A549 (cell line): ENCODE measurements around the gene CD36. TPM values are rescaled to one million over a fixed set of nuclear protein-coding genes. Genes with fewer than 3 reads are reported as not detected.

Experiments
- ATAC-seq, 2 experiments: fragments of 200-7000 bp in 1 of 2; fragments of >200 bp in 1 of 2; cut with Nextera tagmentation in 1 of 2; cut with Tn5 transposase in 1 of 2; 3 replicates each; pipeline versions ENCODE4 v1.8.0 to v1.9.1; 2018 to 2020; ENCODE audit warnings: mild to moderate bottlenecking in 1 of 2, moderate library complexity in 1 of 2
- CTCF ChIA-PET: fragments of 300-600 bp; sonication (Branson Sonifier 250); formaldehyde crosslinking; extraction: SDS; loops from one replicate; lab custom pipeline; 2021; ENCODE audit warnings: antibody characterized with exemption, inconsistent platforms; lab: Yijun Ruan, JAX
- POLR2A ChIA-PET: fragments of 350-600 bp; formaldehyde crosslinking; extraction: SDS; loops from one replicate; lab custom pipeline; 2021; ENCODE audit warnings: antibody characterized with exemption, inconsistent platforms; lab: Yijun Ruan, JAX
- DNase-seq, 2 experiments: peaks; one replicate each; pipeline versions ENCODE4 v3.0.0 to v3.0.0-alpha.2; 2011 to 2016; ENCODE audit warnings: low read depth in 1 of 2, low spot score in 1 of 2
- FAIRE-seq: peaks from 2 replicates; lab custom pipeline; 2011; peaks lifted over from hg19 to GRCh38; lab: Jason Lieb, UNC
- H3K27ac ChIP-seq, 2 experiments: fragments of >200 bp; sonication (Bioruptor Twin); formaldehyde crosslinking; 3 replicates each; pipeline ENCODE4 v1.5.1; 2016 to 2017
- H3K4me1 ChIP-seq: fragments of >200 bp; sonication (Bioruptor Twin); formaldehyde crosslinking; 3 replicates; pipeline ENCODE4 v1.6.1; 2016
- H3K4me2 ChIP-seq: fragments of >200 bp; sonication (Bioruptor Twin); formaldehyde crosslinking; 3 replicates; pipeline ENCODE4 v1.6.1; 2016
- H3K4me3 ChIP-seq: fragments of >200 bp; sonication (Bioruptor Twin); formaldehyde crosslinking; 3 replicates; pipeline ENCODE4 v1.5.1; 2016
- H3K9me3 ChIP-seq: fragments of >200 bp; sonication (Bioruptor Twin); formaldehyde crosslinking; 3 replicates; pipeline ENCODE4 v1.6.1; 2016
- BHLHE40 ChIP-seq: IDR thresholded peaks from 2 replicates; pipeline ENCODE4 v1.6.1; 2012; ENCODE audit warnings: low read depth, low read length, inconsistent platforms
- CBX2 ChIP-seq: fragments of 200-600 bp; sonication (generic); IDR thresholded peaks from 2 replicates; pipeline ENCODE4 v1.6.1; 2016; ENCODE audit warnings: low read depth, mild to moderate bottlenecking, borderline replicate concordance
- CEBPB ChIP-seq, 2 experiments: fragments of >200 bp in 1 of 2; sonication (Bioruptor Twin) in 1 of 2; formaldehyde crosslinking in 1 of 2; IDR thresholded peaks; 2 replicates each; pipeline ENCODE4 v1.6.1; 2012 to 2016
- CHD4 ChIP-seq: fragments of 200-600 bp; sonication (generic); IDR thresholded peaks from 2 replicates; pipeline ENCODE4 v1.6.1; 2016; ENCODE audit warnings: antibody characterized with exemption, mild to moderate bottlenecking, borderline replicate concordance
- E2F6 ChIP-seq: IDR thresholded peaks from 2 replicates; pipeline ENCODE4 v1.6.1; 2012; ENCODE audit warnings: low read depth, borderline replicate concordance
- EHMT2 ChIP-seq: fragments of 200-600 bp; sonication (generic); IDR thresholded peaks from 2 replicates; pipeline ENCODE4 v1.6.1; 2016; ENCODE audit warnings: antibody characterized with exemption, low read depth, mild to moderate bottlenecking, moderate library complexity
- ELK1 ChIP-seq: fragments of 150-350 bp; IDR thresholded peaks from 2 replicates; pipeline ENCODE4 v1.6.1; 2014; ENCODE audit warnings: low read depth, mild to moderate bottlenecking, low read length
- EP300 ChIP-seq, 2 experiments: fragments of >200 bp; sonication (Bioruptor Twin); formaldehyde crosslinking; IDR thresholded peaks; 2 replicates in 1 of 2; 3 replicates in 1 of 2; pipeline ENCODE4 v1.6.1; 2016 to 2017
- FOSL2 ChIP-seq, 2 experiments: fragments of 450-650 bp in 1 of 2; fragments of >200 bp in 1 of 2; sonication (Bioruptor Twin) in 1 of 2; formaldehyde crosslinking; IDR thresholded peaks; 2 replicates each; pipeline versions ENCODE4 v1.5.0 to v1.6.1; 2016 to 2020; ENCODE audit warnings: mild to moderate bottlenecking in 1 of 2, moderate library complexity in 1 of 2
- HDAC2 ChIP-seq: fragments of 200-600 bp; sonication (generic); IDR thresholded peaks from 2 replicates; pipeline ENCODE4 v1.6.1; 2016
- HOXA7 ChIP-seq: fragments of 250-450 bp; sonication (Bioruptor Pico); IDR thresholded peaks from 2 replicates; pipeline ENCODE4 v1.5.0; 2020; ENCODE audit warnings: mild to moderate bottlenecking, moderate library complexity
- MAX ChIP-seq: IDR thresholded peaks from 2 replicates; pipeline ENCODE4 v1.6.1; 2012
- NR3C1 ChIP-seq: fragments of >200 bp; sonication (Bioruptor Twin); formaldehyde crosslinking; IDR thresholded peaks from 3 replicates; pipeline ENCODE4 v1.6.1; 2017
- RCOR1 ChIP-seq: fragments of 150-350 bp; IDR thresholded peaks from 2 replicates; pipeline ENCODE4 v1.6.1; 2014; ENCODE audit warnings: antibody characterized with exemption, low read length, low read depth
- RFX5 ChIP-seq: fragments of 450-650 bp; IDR thresholded peaks from 2 replicates; pipeline ENCODE4 v1.7.1; 2014; ENCODE audit warnings: antibody characterized with exemption, mild to moderate bottlenecking, moderate library complexity
- RNF2 ChIP-seq: fragments of 200-600 bp; sonication (generic); IDR thresholded peaks from 2 replicates; pipeline ENCODE4 v1.6.1; 2016; ENCODE audit warnings: low read depth, mild to moderate bottlenecking, antibody characterized with exemption, moderate library complexity, borderline replicate concordance
- USF2 ChIP-seq: fragments of 450-650 bp; IDR thresholded peaks from 2 replicates; pipeline ENCODE4 v1.6.1; 2014; ENCODE audit warnings: antibody characterized with exemption
- WGBS: methylation state at CpG from one replicate; pipeline ENCODE4 v1.1.6; 2017; ENCODE audit errors: missing lambda C conversion rate; 5-methylcytosine and 5-hydroxymethylcytosine counted together
- polyA plus RNA-seq, 4 experiments: library from polyadenylated mRNA; depleted of rRNA in 3 of 4; stranded (reverse); fragments of >200 nt; fragmentation: RNase III in 1 of 4; extraction: RNeasy Plus Mini Kit Qiagen cat#74134 plus additional on column Dnase treatment in 1 of 4; gene quantifications; 2 replicates in 3 of 4; 3 replicates in 1 of 4; pipeline ENCODE4 v1.2.3, GENCODE V29; 2011 to 2017

CD36 gene
- polyA plus RNA-seq, 2 of the 4 experiments (the other 2 are of a cell fraction): 0.12 to 0.37 TPM

GRCh38 chr7:80671744-80672143, 33.3 kb downstream of the CD36 start:
- POLR2A ChIA-PET: no interaction called here
- peaks cover 11% of the 10 kb centered on the region; the same call in 2 of the 3 replicates for H3K4me1 ChIP-seq
- TF ChIP-seq HOXA7 (CRISPR knock-in tag) (no peak), FOSL2 (IDR thresholded peaks at IDR 0.05) (no peak), FOSL2 (CRISPR knock-in tag; IDR thresholded peaks at IDR 0.05) (no peak), MAX (no peak)
- TF ChIP-seq, all 56 proteins: peak for 0
- Histone ChIP-seq H3K27ac (no peak overlapping the region), H3K4me2 (no peak overlapping the region), H3K9me3 (no peaks in the 10 kb centered on the region), H3K4me3 (no peak overlapping the region)
- no peak for ATAC-seq
- 87% methylated on average over 1 of the region's 1 CpG for WGBS
- no peak for DNase-seq
- CTCF ChIA-PET: no interaction called here
- peak; percentile 72 for FAIRE-seq

GRCh38 chr7:80675090-80675489, 36.6 kb downstream of the CD36 start:
- no peak for DNase-seq
- no peak overlapping the region for H3K4me2 ChIP-seq
- TF ChIP-seq RNF2: no peak
- TF ChIP-seq RCOR1: no peak
- CTCF ChIA-PET: interaction anchor here (0.8 to 2.6 kb wide), 3 partner anchors 16 to 247 kb away, joined by 3 to 15 read pairs (median 3); no protein-coding TSS in a partner anchor
- H3K27ac ChIP-seq: no peak overlapping the region
- POLR2A ChIA-PET: no interaction called here
- H3K4me1 ChIP-seq: peaks cover 18% of the 10 kb centered on the region; the same call in 2 of the 3 replicates
- WGBS: 49% methylated on average over 1 of the region's 1 CpG
- no peak for ATAC-seq
- peak; percentile 51 for FAIRE-seq
- H3K4me3 ChIP-seq: no peak overlapping the region
- no peaks in the 10 kb centered on the region for H3K9me3 ChIP-seq

GRCh38 chr7:80676404-80676803, 38.0 kb downstream of the CD36 start:
- POLR2A ChIA-PET: no interaction called here
- TF ChIP-seq FOSL2 (IDR thresholded peaks at IDR 0.05): no peak
- TF ChIP-seq FOSL2 (CRISPR knock-in tag; IDR thresholded peaks at IDR 0.05): 0 out of 2 replicates have a peak, but pooled peaks have one; percentile 6
- TF ChIP-seq BHLHE40: no peak
- DNase-seq (no peak), ATAC-seq (no peak), FAIRE-seq (no peak)
- Histone ChIP-seq H3K9me3 (no peaks in the 10 kb centered on the region), H3K4me2 (no peak overlapping the region), H3K4me1 (peaks cover 18% of the 10 kb centered on the region; the same call in 2 of the 3 replicates), H3K4me3 (no peak overlapping the region), H3K27ac (no peak overlapping the region)
- CTCF ChIA-PET: interaction anchor here (0.9 to 2.6 kb wide), 3 partner anchors 15 to 248 kb away, joined by 3 to 15 read pairs (median 3); no protein-coding TSS in a partner anchor
- 86% methylated on average over 2 of the region's 2 CpGs for WGBS

- Histone ChIP-seq H3K9me3 (no peaks in the 10 kb centered on the region), H3K4me1 (peaks cover 18% of the 10 kb centered on the region; the same call in 2 of the 3 replicates), H3K27ac (no peak overlapping the region), H3K4me3 (no peak overlapping the region), H3K4me2 (no peak overlapping the region)
- ChIA-PET POLR2A (no interaction called here), CTCF (interaction anchor here (0.6 to 2.6 kb wide), 2 partner anchors 249 to 808 kb away, joined by 4 to 15 read pairs; no protein-coding TSS in a partner anchor)
- 81% methylated on average over 1 of the region's 1 CpG for WGBS
- FAIRE-seq: no peak
- no peak for DNase-seq
- no peak for TF ChIP-seq FOSL2 (IDR thresholded peaks at IDR 0.05)
- peak; percentile 37; the same call in 1 of the 2 replicates for TF ChIP-seq FOSL2 (CRISPR knock-in tag; IDR thresholded peaks at IDR 0.05)
- no peak for TF ChIP-seq E2F6
- no peak for TF ChIP-seq RFX5
- no peak for ATAC-seq
These were observed 39.2 kb downstream of the CD36 start for GRCh38 chr7:80677629-80678028.

GRCh38 chr7:80678707-80679106, 40.3 kb downstream of the CD36 start:
- FAIRE-seq (no peak), DNase-seq (no peak), ATAC-seq (no peak)
- no peak overlapping the region for H3K27ac ChIP-seq
- H3K4me1 ChIP-seq: peaks cover 18% of the 10 kb centered on the region; the same call in 2 of the 3 replicates
- POLR2A ChIA-PET: no interaction called here
- H3K9me3 ChIP-seq: no peaks in the 10 kb centered on the region
- CTCF ChIA-PET: interaction anchor here (0.7 to 4.9 kb wide), 5 partner anchors 11 to 779 kb away, joined by 3 to 36 read pairs (median 4); no protein-coding TSS in a partner anchor
- TF ChIP-seq ELK1 (no peak), HDAC2 (no peak), EHMT2 (no peak), USF2 (no peak), CBX2 (no peak), CEBPB (IDR thresholded peaks at IDR 0.05) (no peak), RFX5 (no peak), EP300 (IDR thresholded peaks at IDR 0.05) (no peak), CHD4 (no peak), NR3C1 (no peak)
- WGBS: 89% methylated on average over 8 of the region's 8 CpGs
- no peak overlapping the region for H3K4me3 ChIP-seq
- no peak overlapping the region for H3K4me2 ChIP-seq
